ENCODE results near the gene ELOVL5. TPM values are rescaled to one million over a fixed set of nuclear protein-coding genes. Genes with fewer than 3 reads are reported as not detected.

ELOVL5 gene
- total RNA-seq, 4 donors from 2014 or later = 178 to 351 (median 263) TPM

DNA sequence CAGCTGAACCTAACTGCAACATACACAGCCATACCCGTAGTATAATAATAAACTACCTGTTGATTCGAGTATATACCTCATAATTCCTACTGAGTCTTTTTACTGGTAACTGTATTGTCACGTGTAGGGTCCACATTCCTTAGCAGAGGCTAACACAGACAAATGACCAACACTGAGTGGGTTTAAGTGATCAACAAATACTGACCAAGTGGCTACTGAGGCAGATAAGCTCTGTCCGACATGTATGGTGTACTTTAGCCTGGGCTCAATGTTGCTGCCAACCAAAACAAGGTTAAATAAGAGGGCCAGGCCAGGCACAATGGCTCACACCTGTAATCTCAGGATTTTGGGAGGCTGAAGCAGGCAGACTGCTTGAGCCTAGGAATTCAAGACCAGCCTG, 12.7 kb downstream of the ELOVL5 start:
- TF ChIP-seq CTCF (IDR thresholded peaks at IDR 0.05; ENCODE audit: low read depth) = no peak

GRCh38 chr6:53335224-53335994, 13.3 kb downstream of the ELOVL5 start:
- TF ChIP-seq CTCF (IDR thresholded peaks at IDR 0.05; ENCODE audit: low read depth) = no peak

DNA sequence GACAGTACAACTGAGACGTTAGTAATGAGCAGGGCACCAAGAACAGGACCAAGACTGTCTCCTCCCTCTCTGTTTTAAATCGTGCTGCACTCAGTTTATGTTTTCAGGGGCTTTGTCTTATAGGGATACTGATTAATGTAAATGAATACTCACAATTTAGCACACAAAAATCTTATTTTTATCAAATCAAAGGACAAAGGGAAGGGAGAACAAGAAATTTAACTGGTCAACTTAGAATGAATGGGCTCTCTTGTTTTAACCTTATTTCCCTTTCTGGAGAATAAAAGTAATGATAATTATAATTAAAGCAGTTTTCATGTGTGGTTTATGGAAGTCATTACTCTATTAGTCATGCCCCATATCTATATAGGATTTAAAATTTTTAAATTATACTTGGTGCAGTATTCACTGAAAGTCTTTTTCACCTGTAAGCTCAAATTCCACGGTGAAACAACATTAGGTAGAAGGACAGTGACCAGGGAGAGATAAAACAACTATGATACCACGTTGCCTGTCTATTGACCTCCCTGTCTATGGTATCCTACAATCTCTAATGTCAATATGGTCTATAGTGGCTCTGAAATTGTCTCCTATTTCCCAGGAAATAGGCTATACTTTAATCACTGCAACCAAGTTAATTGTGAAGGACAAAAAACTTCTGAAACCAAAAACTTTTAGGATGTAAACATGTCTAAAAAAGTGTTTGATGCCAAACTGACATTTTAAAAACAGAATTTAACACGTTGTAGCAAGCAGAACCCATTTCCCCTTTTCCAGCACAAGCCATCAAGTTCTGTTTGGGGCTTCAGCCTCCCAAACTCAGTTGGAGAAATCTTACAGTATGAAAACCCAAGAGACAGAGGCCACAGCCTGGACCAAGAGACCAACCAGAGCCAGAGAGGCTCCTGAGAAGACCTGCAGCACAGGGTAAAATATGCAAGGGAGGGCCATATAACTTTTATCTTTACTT, 15.0 kb downstream of the ELOVL5 start:
- no peak for TF ChIP-seq CTCF (IDR thresholded peaks at IDR 0.05; ENCODE audit: low read depth)

GRCh38 chr6:53331678-53332077, 17.1 kb downstream of the ELOVL5 start:
- TF ChIP-seq CTCF (IDR thresholded peaks at IDR 0.05; ENCODE audit: low read depth) = no peak

DNA sequence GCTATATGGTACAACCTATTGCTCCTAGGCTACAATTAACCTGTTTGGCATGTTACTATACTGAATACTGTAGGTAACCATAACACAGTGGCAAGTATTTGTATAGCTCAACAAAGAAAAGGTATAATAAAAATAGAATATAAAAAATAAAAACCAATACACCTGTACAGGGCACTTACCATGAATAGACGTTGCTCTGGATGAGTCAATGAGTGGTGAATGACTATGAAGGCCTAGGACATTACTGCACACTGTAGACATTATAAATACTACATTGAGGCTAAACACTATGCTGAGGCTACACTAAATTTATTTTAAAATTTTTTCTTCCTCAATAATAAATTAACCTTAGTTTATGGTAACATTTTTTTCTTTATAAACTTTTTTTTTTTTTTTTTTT, 18.6 kb downstream of the ELOVL5 start:
- no peak for TF ChIP-seq CTCF (IDR thresholded peaks at IDR 0.05; ENCODE audit: low read depth)

DNA sequence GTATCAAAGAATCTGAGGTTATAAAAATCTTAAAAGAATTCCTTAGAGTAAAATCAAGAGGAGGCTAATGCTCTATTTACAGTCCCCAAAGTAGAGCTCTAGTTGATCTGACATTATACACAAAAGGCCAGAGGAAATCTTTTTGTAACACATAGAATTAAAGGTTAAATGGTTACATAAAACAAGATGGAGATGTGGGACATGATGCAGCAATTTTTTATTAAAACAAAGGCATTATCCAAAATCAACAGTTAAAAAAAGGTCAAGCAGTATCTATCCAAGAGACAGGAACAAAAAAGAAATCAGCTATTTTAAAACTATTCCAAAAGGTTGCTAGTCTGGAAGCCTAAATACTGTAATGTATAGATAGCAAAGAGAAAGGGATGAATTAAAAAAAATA, 20.4 kb downstream of the ELOVL5 start:
- TF ChIP-seq CTCF (IDR thresholded peaks at IDR 0.05; ENCODE audit: low read depth) = no peak

DNA sequence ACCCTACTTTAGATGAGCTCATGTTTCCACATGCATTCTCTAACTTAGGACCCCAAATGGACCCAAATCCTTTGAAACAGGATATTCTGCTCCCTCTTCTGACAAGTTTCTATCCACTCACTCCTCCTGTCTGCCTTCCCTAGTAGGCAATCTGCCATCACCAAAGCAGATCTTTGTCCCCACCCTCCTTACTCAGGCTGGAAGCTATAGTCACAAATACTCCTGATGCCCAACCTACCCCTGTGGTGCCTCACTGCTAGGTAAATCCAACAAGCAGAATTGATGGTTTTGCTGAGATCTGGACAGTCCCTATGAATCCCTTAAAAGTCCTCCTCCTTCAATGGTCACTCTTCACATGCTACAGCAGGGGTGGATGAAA, 21.7 kb downstream of the ELOVL5 start:
- no peak for TF ChIP-seq CTCF (IDR thresholded peaks at IDR 0.05; ENCODE audit: low read depth)

Data from subcutaneous adipose tissue (tissue), 4 donors.